ENCODE data around the gene FHAD1.
A peak's percentile ranks its signal among the peaks of the same experiment; 100 is the strongest.

The FHAD1 gene

GRCh38 chr1:15346346-15347030 lies 99.5 kb downstream of the FHAD1 start:
- peak in 3 of 4 experiments; percentile 29 to 39 (median 33) for DNase-seq

- DNase-seq = peak in 1 of 4 experiments; percentile 25
Observed at GRCh38 chr1:15347182-15347581, 100.2 kb downstream of the FHAD1 start.

GRCh38 chr1:15348648-15349047 lies 101.6 kb downstream of the FHAD1 start:
- no peak for DNase-seq

- DNase-seq = no peak
Observed at GRCh38 chr1:15349133-15349532, 102.1 kb downstream of the FHAD1 start.

- no peak for DNase-seq
Observed at GRCh38 chr1:15350151-15350550, 103.1 kb downstream of the FHAD1 start.

- no peak for DNase-seq
Observed at GRCh38 chr1:15350551-15351200, 103.7 kb downstream of the FHAD1 start.

GRCh38 chr1:15351310-15351709 lies 104.3 kb downstream of the FHAD1 start:
- no peak for DNase-seq

- DNase-seq = peak in 3 of 4 experiments; percentile 34 to 53 (median 53)
Observed at GRCh38 chr1:15352128-15352957, 105.3 kb downstream of the FHAD1 start.

- DNase-seq = no peak
Observed at GRCh38 chr1:15353839-15354579, 107.0 kb downstream of the FHAD1 start.

GRCh38 chr1:15354580-15354965 lies 107.5 kb downstream of the FHAD1 start:
- no peak for DNase-seq

- DNase-seq = no peak
Observed at GRCh38 chr1:15355968-15356625, 109.1 kb downstream of the FHAD1 start.

- no peak for DNase-seq
Observed at GRCh38 chr1:15357612-15358207, 110.7 kb downstream of the FHAD1 start.

GRCh38 chr1:15358565-15359133 lies 111.6 kb downstream of the FHAD1 start:
- no peak for DNase-seq

- no peak for DNase-seq
Observed at GRCh38 chr1:15360700-15361099, 113.7 kb downstream of the FHAD1 start.

GRCh38 chr1:15362096-15362736 lies 115.2 kb downstream of the FHAD1 start:
- no peak for DNase-seq

- DNase-seq = peak; percentile 54 to 77 (median 70)
Observed at GRCh38 chr1:15362737-15363128, 115.7 kb downstream of the FHAD1 start.

GRCh38 chr1:15364740-15365139 lies 117.7 kb downstream of the FHAD1 start:
- DNase-seq = no peak

- no peak for DNase-seq
Observed at GRCh38 chr1:15368888-15369287, 121.9 kb downstream of the FHAD1 start.

GRCh38 chr1:15370268-15370667 lies 123.2 kb downstream of the FHAD1 start:
- no peak for DNase-seq

- DNase-seq = no peak
Observed at GRCh38 chr1:15370781-15371520, 123.9 kb downstream of the FHAD1 start.

Data from suppressor macrophage (primary cell).